Lower leg skin (tissue), 3 donors: ENCODE results near the gene SFXN2.

Experiments
- CTCF ChIP-seq, 3 donors: fragments of 450-650 bp; IDR thresholded peaks; one replicate each; pipeline ENCODE4 v1.5.1; 2016; ENCODE audit warnings: antibody characterized with exemption in 3 of 3, mild to moderate bottlenecking in 3 of 3, moderate library complexity in 2 of 3
- POLR2A ChIP-seq, 2 donors: fragments of 450-650 bp; IDR thresholded peaks; one replicate each; pipeline ENCODE4 v1.6.1; 2016 to 2017; ENCODE audit warnings: antibody characterized with exemption in 2 of 2, mild to moderate bottlenecking in 1 of 2, moderate library complexity in 1 of 2

- TF ChIP-seq POLR2A (IDR thresholded peaks at IDR 0.05), result no peak
- TF ChIP-seq CTCF (IDR thresholded peaks at IDR 0.05), result no peak
Observed at GRCh38 chr10:102670065-102670670, 44.3 kb upstream of the SFXN2 start.
